DOHH2 (cell line): ENCODE data around the gene MPI.
A peak's percentile ranks its signal among the peaks of the same experiment; 100 is the strongest.

Experiments
- H3F3A ChIP-seq: fragments of 200-600 bp; sonication (generic), shearing (Covaris generic); 2 replicates; pipeline ENCODE4 v1.6.0; 2016; ENCODE audit warnings: antibody characterized with exemption, mild to moderate bottlenecking; ENCODE audit not compliant: control insufficient read depth, insufficient read depth
- H3K27ac ChIP-seq: fragments of 200-600 bp; sonication (generic); 2 replicates; pipeline ENCODE4 v1.5.1; 2014; ENCODE audit warnings: low read depth, mild to moderate bottlenecking, low read length, moderate library complexity
- H3K27me3 ChIP-seq: fragments of 200-600 bp; sonication (generic); 2 replicates; pipeline ENCODE4 v1.6.1; 2014; ENCODE audit warnings: mild to moderate bottlenecking, low read length, mixed read lengths; ENCODE audit not compliant: control insufficient read depth
- H3K36me3 ChIP-seq: fragments of 200-600 bp; sonication (generic); 2 replicates; pipeline ENCODE4 v1.6.1; 2014; ENCODE audit warnings: mild to moderate bottlenecking, low read length, moderate library complexity, mixed read lengths; ENCODE audit not compliant: control insufficient read depth
- H3K4me1 ChIP-seq: fragments of 200-600 bp; sonication (generic); 2 replicates; pipeline ENCODE4 v1.6.1; 2014; ENCODE audit warnings: mild to moderate bottlenecking, low read length, mixed read lengths; ENCODE audit not compliant: control insufficient read depth
- H3K4me2 ChIP-seq: fragments of 200-600 bp; sonication (generic); 2 replicates; pipeline ENCODE4 v1.6.0; 2014; ENCODE audit warnings: mild to moderate bottlenecking, low read length, moderate library complexity
- H3K4me3 ChIP-seq: fragments of 200-600 bp; sonication (generic); 2 replicates; pipeline ENCODE4 v1.5.1; 2014; ENCODE audit warnings: mild to moderate bottlenecking, low read length, mixed read lengths
- H3K79me2 ChIP-seq: fragments of 200-600 bp; sonication (generic); 2 replicates; pipeline ENCODE4 v1.6.1; 2014; ENCODE audit warnings: mild to moderate bottlenecking, low read length, mixed read lengths; ENCODE audit not compliant: control insufficient read depth
- H3K9me2 ChIP-seq: fragments of 200-600 bp; sonication (generic); replicated peaks from 2 replicates; pipeline ENCODE4 v1.6.1; 2014; ENCODE audit warnings: mild to moderate bottlenecking, low read length, mixed read lengths; ENCODE audit not compliant: control insufficient read depth
- H3K9me3 ChIP-seq: fragments of 200-600 bp; sonication (generic); 2 replicates; pipeline ENCODE4 v1.6.1; 2014; ENCODE audit warnings: antibody characterized with exemption, low read length, mixed read lengths; ENCODE audit not compliant: control insufficient read depth, insufficient read depth
- H4K20me1 ChIP-seq: fragments of 200-600 bp; sonication (generic); 2 replicates; pipeline ENCODE4 v1.6.0; 2014; ENCODE audit warnings: low read depth, mild to moderate bottlenecking, antibody characterized with exemption, low read length, moderate library complexity; ENCODE audit not compliant: control insufficient read depth, insufficient read depth
- EZH2phosphoT487 ChIP-seq: fragments of 200-600 bp; sonication (generic); IDR thresholded peaks from 2 replicates; pipeline ENCODE4 v1.6.1; 2017; ENCODE audit warnings: borderline replicate concordance, mild to moderate bottlenecking, antibody characterized with exemption, low read length, moderate library complexity, mixed read lengths
- TF ChIP-seq, protein P1 (sequence below): fragments of 200-600 bp; sonication (generic); IDR thresholded peaks from one replicate; pipeline ENCODE4 v1.5.1; 2014; ENCODE audit warnings: antibody characterized with exemption, mild to moderate bottlenecking, low read depth, low read length; ENCODE audit not compliant: poor library complexity, severe bottlenecking

Gene MPI, protein sequence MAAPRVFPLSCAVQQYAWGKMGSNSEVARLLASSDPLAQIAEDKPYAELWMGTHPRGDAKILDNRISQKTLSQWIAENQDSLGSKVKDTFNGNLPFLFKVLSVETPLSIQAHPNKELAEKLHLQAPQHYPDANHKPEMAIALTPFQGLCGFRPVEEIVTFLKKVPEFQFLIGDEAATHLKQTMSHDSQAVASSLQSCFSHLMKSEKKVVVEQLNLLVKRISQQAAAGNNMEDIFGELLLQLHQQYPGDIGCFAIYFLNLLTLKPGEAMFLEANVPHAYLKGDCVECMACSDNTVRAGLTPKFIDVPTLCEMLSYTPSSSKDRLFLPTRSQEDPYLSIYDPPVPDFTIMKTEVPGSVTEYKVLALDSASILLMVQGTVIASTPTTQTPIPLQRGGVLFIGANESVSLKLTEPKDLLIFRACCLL

DNA sequence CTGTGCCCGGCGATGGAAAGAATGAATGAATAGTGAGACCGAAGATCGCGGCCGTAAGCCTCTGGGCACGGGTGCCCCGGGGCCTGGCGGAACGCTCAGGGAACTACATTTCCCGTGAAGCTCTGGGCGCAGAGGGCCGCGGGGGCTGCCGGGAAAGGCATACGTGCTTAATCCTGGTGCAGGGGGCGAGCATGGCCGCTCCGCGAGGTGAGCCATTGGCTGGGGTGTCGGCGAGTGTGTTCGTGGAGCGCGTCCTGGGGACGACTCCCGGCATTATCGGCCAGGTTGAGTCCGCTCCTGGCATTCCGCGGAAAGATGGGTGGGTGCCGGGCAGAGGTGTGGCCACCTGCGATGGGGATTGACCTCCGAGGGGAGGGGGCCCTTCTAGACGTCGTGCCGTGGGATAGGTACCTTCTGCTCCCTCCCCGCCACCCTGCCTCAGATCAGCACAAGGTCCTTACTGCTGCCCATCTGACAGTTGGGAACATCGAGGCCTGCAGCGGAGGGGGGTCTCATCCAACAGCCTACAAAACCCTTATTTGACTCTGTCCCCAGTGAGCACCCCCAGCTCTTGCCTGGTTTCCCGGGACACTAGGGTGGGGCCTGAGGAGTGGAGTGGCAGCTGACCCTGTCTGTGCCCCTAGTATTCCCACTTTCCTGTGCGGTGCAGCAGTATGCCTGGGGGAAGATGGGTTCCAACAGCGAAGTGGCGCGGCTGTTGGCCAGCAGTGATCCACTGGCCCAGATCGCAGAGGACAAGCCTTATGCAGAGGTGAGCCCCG, at the start of gene MPI:
TSS of gene MPI (plus strand) at position 160 of the 782 bp plus-strand sequence. CDS start at position 192, 32 bp downstream.
- H4K20me1 ChIP-seq: no peaks in the 10 kb centered on the region
- peaks cover 27% of the 10 kb centered on the region for H3K4me1 ChIP-seq
- H3K9me2 ChIP-seq: no peaks in the 10 kb centered on the region
- no peaks in the 10 kb centered on the region for H3F3A ChIP-seq
- H3K79me2 ChIP-seq: peaks cover 14% of the 10 kb centered on the region
- H3K9me3 ChIP-seq: no peaks in the 10 kb centered on the region
- peak within 1 kb of the TSS; percentile 89 for H3K4me3 ChIP-seq
- peak within 1 kb of the TSS; percentile 95 for H3K4me2 ChIP-seq
- no peaks in the 10 kb centered on the region for H3K27me3 ChIP-seq
- TF ChIP-seq EZH2phosphoT487: no peak
- H3K27ac ChIP-seq: no peak within 1 kb of the TSS
- peaks cover 28% of the 10 kb centered on the region for H3K36me3 ChIP-seq

DNA sequence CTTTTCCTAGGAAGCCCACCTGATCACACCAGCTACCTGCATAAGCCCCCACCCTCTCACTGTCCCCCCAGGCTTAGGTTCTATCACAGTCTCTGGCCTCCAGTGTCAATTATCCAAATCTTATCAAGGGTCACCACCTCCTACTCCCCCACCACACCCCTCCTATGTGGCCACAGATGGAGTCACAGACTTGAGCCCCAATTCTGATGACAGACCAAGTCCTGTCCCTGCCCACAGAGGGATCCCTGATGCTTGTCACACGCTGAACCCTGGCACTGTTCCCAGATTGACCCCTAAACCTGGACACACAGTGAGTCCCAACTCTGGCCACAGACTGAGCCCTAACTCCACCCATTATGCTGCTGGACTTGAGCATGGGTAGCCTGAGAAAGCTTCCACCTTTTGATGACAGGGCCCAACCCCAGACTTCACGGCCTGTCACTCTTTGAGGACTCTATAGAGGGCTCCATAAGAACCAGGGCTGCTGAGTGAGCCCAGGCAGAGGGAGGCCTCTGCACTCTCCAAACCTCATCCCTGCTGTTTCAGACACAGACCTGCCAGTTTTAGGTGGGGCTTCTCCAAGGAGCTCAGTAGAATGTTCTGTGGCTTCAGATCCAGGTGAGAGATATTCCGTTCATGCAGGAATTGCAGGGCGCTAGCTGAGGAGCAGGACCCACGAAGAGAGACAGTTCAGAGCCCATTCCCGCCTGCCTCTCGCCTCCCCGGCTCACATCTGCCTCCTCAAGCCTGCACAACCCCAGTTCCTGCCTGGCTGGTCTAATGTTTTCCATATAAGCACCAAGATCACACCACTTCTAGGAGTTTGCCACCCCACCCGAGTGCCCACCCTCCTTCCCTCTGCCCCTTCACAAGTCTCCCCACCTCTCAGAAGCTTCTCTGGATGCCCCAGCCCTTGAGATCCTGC, 48.7 kb upstream of the MPI start:
- H3K4me2 ChIP-seq: peak overlapping the region; percentile 99; the same call in 1 of the 2 replicates
- no peaks in the 10 kb centered on the region for H3F3A ChIP-seq
- peaks cover 29% of the 10 kb centered on the region for H3K4me1 ChIP-seq
- H3K4me3 ChIP-seq: no peak overlapping the region
- H3K79me2 ChIP-seq: peaks cover 7% of the 10 kb centered on the region; the same call in 1 of the 2 replicates
- H3K27ac ChIP-seq: no peak overlapping the region
- H3K27me3 ChIP-seq: no peaks in the 10 kb centered on the region
- peaks cover 4% of the 10 kb centered on the region; the same call in 1 of the 2 replicates for H4K20me1 ChIP-seq
- no peaks in the 10 kb centered on the region for H3K9me2 ChIP-seq
- H3K9me3 ChIP-seq: no peaks in the 10 kb centered on the region
- peaks cover 26% of the 10 kb centered on the region for H3K36me3 ChIP-seq
- TF ChIP-seq, protein P1, sequence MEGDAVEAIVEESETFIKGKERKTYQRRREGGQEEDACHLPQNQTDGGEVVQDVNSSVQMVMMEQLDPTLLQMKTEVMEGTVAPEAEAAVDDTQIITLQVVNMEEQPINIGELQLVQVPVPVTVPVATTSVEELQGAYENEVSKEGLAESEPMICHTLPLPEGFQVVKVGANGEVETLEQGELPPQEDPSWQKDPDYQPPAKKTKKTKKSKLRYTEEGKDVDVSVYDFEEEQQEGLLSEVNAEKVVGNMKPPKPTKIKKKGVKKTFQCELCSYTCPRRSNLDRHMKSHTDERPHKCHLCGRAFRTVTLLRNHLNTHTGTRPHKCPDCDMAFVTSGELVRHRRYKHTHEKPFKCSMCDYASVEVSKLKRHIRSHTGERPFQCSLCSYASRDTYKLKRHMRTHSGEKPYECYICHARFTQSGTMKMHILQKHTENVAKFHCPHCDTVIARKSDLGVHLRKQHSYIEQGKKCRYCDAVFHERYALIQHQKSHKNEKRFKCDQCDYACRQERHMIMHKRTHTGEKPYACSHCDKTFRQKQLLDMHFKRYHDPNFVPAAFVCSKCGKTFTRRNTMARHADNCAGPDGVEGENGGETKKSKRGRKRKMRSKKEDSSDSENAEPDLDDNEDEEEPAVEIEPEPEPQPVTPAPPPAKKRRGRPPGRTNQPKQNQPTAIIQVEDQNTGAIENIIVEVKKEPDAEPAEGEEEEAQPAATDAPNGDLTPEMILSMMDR: no peak
- TF ChIP-seq EZH2phosphoT487: no peak

DNA sequence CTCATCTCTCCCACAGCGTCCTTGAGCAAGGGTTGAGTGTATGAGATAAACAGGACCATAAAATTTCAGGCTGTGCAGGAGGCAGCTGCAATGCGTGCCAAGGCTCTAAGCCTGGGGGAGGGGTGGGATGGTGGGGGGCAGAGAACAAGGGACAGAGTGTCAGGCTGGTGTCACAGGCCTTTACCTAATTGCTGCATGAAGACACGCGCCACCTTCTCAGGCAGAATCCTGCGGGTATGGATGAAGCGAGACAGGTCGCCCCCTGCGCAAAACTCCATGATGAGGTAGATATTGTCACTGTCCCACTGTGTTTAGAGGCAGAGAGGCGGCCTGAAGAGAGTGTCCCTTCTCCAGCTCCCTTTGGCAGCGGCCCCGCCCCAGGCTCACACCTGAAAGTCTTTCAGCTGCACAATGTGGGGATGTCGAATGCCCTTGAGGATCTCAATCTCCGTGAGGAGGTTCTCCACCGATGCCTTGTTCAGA, 47.9 kb upstream of the MPI start:
- H3K4me2 ChIP-seq: peak overlapping the region; percentile 99
- H3F3A ChIP-seq: no peaks in the 10 kb centered on the region
- TF ChIP-seq EZH2phosphoT487: no peak
- TF ChIP-seq, protein P1: no peak
- H3K9me2 ChIP-seq: no peaks in the 10 kb centered on the region
- H3K27ac ChIP-seq: no peak overlapping the region
- peaks cover 7% of the 10 kb centered on the region; the same call in 1 of the 2 replicates for H3K79me2 ChIP-seq
- H3K4me1 ChIP-seq: peaks cover 29% of the 10 kb centered on the region
- peaks cover 4% of the 10 kb centered on the region; the same call in 1 of the 2 replicates for H4K20me1 ChIP-seq
- H3K9me3 ChIP-seq: no peaks in the 10 kb centered on the region
- peak overlapping the region; percentile 100 for H3K4me3 ChIP-seq
- peaks cover 26% of the 10 kb centered on the region for H3K36me3 ChIP-seq
- no peaks in the 10 kb centered on the region for H3K27me3 ChIP-seq
